Fibroblast of lung (primary cell): Measurements from ENCODE around the gene DIS3L2. TPM values are rescaled to one million over a fixed set of nuclear protein-coding genes. Genes with fewer than 3 reads are reported as not detected.

ENCODE experiments used
- DNase-seq, 2 donors: peaks; one replicate each; pipeline versions ENCODE4 v3.0.0 to v3.0.0-alpha.2; 2010; ENCODE audit warnings: low read depth in 2 of 2
- H2AFZ ChIP-seq: 2 replicates; pipeline ENCODE4 v1.5.1; 2012; ENCODE audit warnings: low read length, control low read depth, inconsistent platforms
- H3K27ac ChIP-seq: 2 replicates; pipeline ENCODE4 v1.5.1; 2011; ENCODE audit warnings: low read length, control low read depth; ENCODE audit not compliant: insufficient read depth
- H3K27me3 ChIP-seq: 2 replicates; pipeline ENCODE4 v1.5.1; 2011; ENCODE audit warnings: mild to moderate bottlenecking, low read length; ENCODE audit not compliant: control insufficient read depth, insufficient read depth
- H3K36me3 ChIP-seq: 2 replicates; pipeline ENCODE4 v1.5.1; 2011; ENCODE audit warnings: low read length; ENCODE audit not compliant: control insufficient read depth, insufficient read depth
- H3K4me1 ChIP-seq: 2 replicates; pipeline ENCODE4 v1.5.1; 2011; ENCODE audit warnings: low read length; ENCODE audit not compliant: control insufficient read depth, insufficient read depth; ENCODE audit errors: extremely low read depth
- H3K4me2 ChIP-seq: 2 replicates; pipeline ENCODE4 v1.5.1; 2011; ENCODE audit warnings: low read length, control low read depth; ENCODE audit not compliant: insufficient read depth; ENCODE audit errors: extremely low read depth
- H3K4me3 ChIP-seq, 4 experiments: fragments of 200-600 bp in 1 of 4; sonication (generic) in 1 of 4; replicated peaks in 1 of 4; 2 replicates each; pipeline ENCODE4 v1.5.1; 2011 to 2016; ENCODE audit warnings: low read length in 4 of 4, low read depth in 3 of 4, mild to moderate bottlenecking in 3 of 4, control low read depth in 2 of 4, inconsistent platforms in 1 of 4, mixed read lengths in 1 of 4; ENCODE audit not compliant: insufficient read depth in 1 of 4; ENCODE audit errors: control extremely low read depth in 1 of 4
- H3K79me2 ChIP-seq: 2 replicates; pipeline ENCODE4 v1.5.1; 2012; ENCODE audit warnings: mild to moderate bottlenecking, low read length, inconsistent platforms; ENCODE audit not compliant: control insufficient read depth, insufficient read depth
- H3K9ac ChIP-seq: 2 replicates; pipeline ENCODE4 v1.5.1; 2011; ENCODE audit warnings: mild to moderate bottlenecking, low read length, control low read depth; ENCODE audit not compliant: insufficient read depth
- H3K9me3 ChIP-seq: 2 replicates; pipeline ENCODE4 v1.5.1; 2012; ENCODE audit warnings: low read depth, low read length; ENCODE audit not compliant: control insufficient read depth, insufficient read depth
- H4K20me1 ChIP-seq: 2 replicates; pipeline ENCODE4 v1.5.1; 2011; ENCODE audit warnings: low read length; ENCODE audit not compliant: control insufficient read depth, insufficient read depth; ENCODE audit errors: extremely low read depth
- CTCF ChIP-seq, 2 donors: IDR thresholded peaks in 1 of 2; conservative IDR thresholded peaks in 1 of 2; 1 replicate in 1 of 2; 2 replicates in 1 of 2; pipeline ENCODE4 v1.5.1; 2011 to 2012; ENCODE audit warnings: low read length in 2 of 2, control low read depth in 1 of 2, inconsistent platforms in 1 of 2, low read depth in 1 of 2, mild to moderate bottlenecking in 1 of 2
- EZH2 ChIP-seq: IDR thresholded peaks from 2 replicates; pipeline ENCODE4 v1.5.1; 2012; ENCODE audit warnings: low read length, control low read depth, mild to moderate bottlenecking; ENCODE audit errors: missing control alignments
- polyA plus RNA-seq, 2 donors: library from polyadenylated mRNA; depleted of rRNA in 1 of 2; stranded (reverse) in 1 of 2; unstranded in 1 of 2; fragments of >200 nt; gene quantifications; 2 replicates each; pipeline ENCODE4 v1.2.1, GENCODE V29; 2011 to 2012; ENCODE audit warnings: missing spikeins in 1 of 2
- total RNA-seq: library from RNA; depleted of rRNA; stranded (reverse); fragments of >200 nt; gene quantifications from 2 replicates; pipeline ENCODE4 v1.2.1, GENCODE V29; 2014

Gene DIS3L2
- total and polyA plus RNA-seq, 2 donors (not counting 1 experiment from before 2014, with no cell fraction given): 5.2 to 15.2 TPM

- H3K9me3 ChIP-seq: no peaks in the 10 kb centered on the region
- TF ChIP-seq EZH2 (no peak), CTCF (conservative IDR thresholded peaks at IDR 0.05 in 1 of 2, IDR thresholded peaks at IDR 0.05 in 1 of 2; ENCODE audit: low read depth in 1 of 2, low read length in 2 of 2) (no peak)
- H3K4me3 ChIP-seq: no peak overlapping the region
- no peak overlapping the region for H2AFZ ChIP-seq
- no peaks in the 10 kb centered on the region for H3K79me2 ChIP-seq
- H4K20me1 ChIP-seq: no peaks in the 10 kb centered on the region
- no peak overlapping the region for H3K9ac ChIP-seq
- H3K36me3 ChIP-seq: no peaks in the 10 kb centered on the region
- H3K4me1 ChIP-seq: no peaks in the 10 kb centered on the region
- H3K4me2 ChIP-seq: no peak overlapping the region
- no peaks in the 10 kb centered on the region for H3K27me3 ChIP-seq
- DNase-seq: peak in 1 of 2 donors; percentile 6
- no peak overlapping the region for H3K27ac ChIP-seq
These were observed 327.0 kb downstream of the DIS3L2 start for GRCh38 chr2:232288489-232289030.

GRCh38 chr2:232290668-232291067 lies 329.2 kb downstream of the DIS3L2 start:
- H3K79me2 ChIP-seq: no peaks in the 10 kb centered on the region
- no peak overlapping the region for H3K27ac ChIP-seq
- no peaks in the 10 kb centered on the region for H3K4me1 ChIP-seq
- no peaks in the 10 kb centered on the region for H3K27me3 ChIP-seq
- no peak overlapping the region for H3K4me2 ChIP-seq
- no peak overlapping the region for H3K9ac ChIP-seq
- no peak overlapping the region for H3K4me3 ChIP-seq
- H4K20me1 ChIP-seq: no peaks in the 10 kb centered on the region
- H3K36me3 ChIP-seq: no peaks in the 10 kb centered on the region
- no peak overlapping the region for H2AFZ ChIP-seq
- no peaks in the 10 kb centered on the region for H3K9me3 ChIP-seq
- TF ChIP-seq EZH2: no peak
- no peak for DNase-seq

- H3K4me1 ChIP-seq: no peaks in the 10 kb centered on the region
- no peak overlapping the region for H3K4me3 ChIP-seq
- H3K36me3 ChIP-seq: no peaks in the 10 kb centered on the region
- H2AFZ ChIP-seq: no peak overlapping the region
- no peaks in the 10 kb centered on the region for H3K27me3 ChIP-seq
- no peaks in the 10 kb centered on the region for H3K9me3 ChIP-seq
- H3K9ac ChIP-seq: no peak overlapping the region
- H3K4me2 ChIP-seq: no peak overlapping the region
- no peak for DNase-seq
- no peak overlapping the region for H3K27ac ChIP-seq
- no peaks in the 10 kb centered on the region for H4K20me1 ChIP-seq
- H3K79me2 ChIP-seq: no peaks in the 10 kb centered on the region
- TF ChIP-seq EZH2: no peak
- no peak for TF ChIP-seq CTCF (conservative IDR thresholded peaks at IDR 0.05 in 1 of 2, IDR thresholded peaks at IDR 0.05 in 1 of 2; ENCODE audit: low read depth in 1 of 2, low read length in 2 of 2)
These were observed 329.8 kb downstream of the DIS3L2 start for GRCh38 chr2:232291343-232291742.
